GM18861 (cell line): Measurements from ENCODE around the gene FGD6.
"Not testable (repeated sequence)": the region's sequence is repeated elsewhere in the genome, so short reads cannot be mapped to it uniquely, and the experiment has no call there.

Source experiments
- ATAC-seq: cut with Tn5 transposase; IDR thresholded peaks from one replicate; pipeline ENCODE4 v1.9.1; 2021; ENCODE audit not compliant: unreplicated experiment

FGD6 gene

DNA sequence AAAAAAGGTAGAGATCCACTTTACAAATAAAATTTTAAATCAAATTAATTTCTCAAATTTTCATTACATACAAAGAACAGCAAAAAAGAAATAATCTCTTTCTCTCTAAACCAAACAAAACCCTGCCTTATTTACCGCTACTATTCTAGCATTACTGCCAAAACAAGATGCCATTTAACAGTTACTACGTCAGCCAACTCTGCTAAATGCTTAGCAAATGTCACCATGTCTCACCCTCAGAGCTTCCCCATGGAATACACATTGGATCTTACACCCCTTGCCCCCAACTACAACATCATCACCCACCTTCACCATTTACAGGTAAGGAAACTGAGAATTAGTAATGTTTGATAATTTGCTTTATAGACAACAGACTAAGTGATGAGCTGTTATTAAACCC lies 120.9 kb downstream of the FGD6 start:
- ATAC-seq = no peak

DNA sequence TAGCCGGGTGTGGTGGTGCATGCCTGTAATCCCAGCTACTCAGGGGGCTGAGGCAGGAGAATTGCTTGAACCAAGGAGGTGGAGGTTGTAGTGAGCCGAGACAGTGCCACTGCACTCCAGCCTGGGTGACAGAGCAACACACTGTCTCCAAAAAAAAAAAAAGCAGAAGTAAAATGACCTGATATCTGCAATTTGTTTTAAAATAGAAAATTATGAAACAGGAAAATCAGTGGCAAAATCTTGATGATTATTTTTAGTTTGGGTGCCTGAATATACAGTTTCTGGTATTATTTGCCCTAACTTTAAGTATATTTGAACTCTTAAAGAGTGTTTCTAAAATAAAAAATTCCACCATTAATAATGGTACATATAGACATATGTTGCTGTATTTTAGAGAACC lies 121.4 kb downstream of the FGD6 start:
- not testable (repeated sequence) for ATAC-seq

DNA sequence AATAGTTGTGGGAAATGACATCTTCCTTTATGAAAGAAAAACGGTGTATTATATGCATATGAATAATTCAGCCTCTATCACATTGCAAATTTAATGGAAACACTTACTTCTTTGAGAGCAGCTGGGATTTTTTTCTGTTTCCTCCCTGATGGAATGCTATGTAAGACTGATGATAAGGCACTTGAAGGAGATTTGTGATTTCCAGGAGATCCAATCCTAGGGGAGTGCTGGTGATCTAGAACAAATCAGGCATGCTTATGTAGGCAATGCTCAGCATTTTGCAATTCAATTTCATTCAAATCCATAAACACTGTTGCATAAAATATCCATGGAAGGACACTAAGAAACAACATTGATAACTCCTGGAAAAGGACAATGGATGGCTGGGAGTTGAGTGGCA lies 127.8 kb downstream of the FGD6 start:
- no peak for ATAC-seq

DNA sequence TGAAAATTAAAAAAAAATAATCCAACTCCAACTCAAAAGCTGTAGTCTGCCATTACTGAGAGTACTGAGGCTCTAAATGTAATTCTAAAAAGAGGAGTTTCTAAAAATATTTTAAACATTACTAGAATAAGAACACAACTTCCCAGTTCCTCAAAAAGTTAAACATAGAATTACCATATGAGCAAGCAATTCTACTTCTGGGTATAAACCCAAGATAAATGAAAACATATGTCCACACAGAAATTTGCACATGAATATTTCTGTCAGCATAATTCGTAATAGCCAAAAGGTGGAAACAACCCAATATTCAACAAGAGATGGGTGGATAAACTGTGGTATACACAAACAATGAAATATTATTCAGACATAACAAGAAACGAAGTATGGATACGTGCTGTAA lies 128.9 kb downstream of the FGD6 start:
- no peak for ATAC-seq

DNA sequence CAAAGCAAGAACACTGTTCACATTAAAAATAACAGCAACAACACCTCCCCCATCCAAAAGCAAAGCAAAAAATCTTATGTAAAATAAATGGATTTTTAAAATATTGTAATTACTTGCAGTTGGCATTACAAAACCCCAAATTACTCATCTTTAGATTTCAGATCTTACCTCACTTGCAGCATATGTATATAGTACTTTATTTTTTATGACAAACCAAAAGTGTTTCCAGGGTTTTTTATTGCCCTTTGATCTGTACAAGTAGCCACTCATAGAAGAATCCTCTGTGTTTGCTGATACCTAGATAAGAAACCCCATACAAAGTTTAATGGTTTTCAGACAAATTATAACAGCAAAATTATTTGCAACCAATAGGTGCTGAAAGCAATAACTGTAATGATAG lies 131.7 kb downstream of the FGD6 start:
- ATAC-seq = no peak

DNA sequence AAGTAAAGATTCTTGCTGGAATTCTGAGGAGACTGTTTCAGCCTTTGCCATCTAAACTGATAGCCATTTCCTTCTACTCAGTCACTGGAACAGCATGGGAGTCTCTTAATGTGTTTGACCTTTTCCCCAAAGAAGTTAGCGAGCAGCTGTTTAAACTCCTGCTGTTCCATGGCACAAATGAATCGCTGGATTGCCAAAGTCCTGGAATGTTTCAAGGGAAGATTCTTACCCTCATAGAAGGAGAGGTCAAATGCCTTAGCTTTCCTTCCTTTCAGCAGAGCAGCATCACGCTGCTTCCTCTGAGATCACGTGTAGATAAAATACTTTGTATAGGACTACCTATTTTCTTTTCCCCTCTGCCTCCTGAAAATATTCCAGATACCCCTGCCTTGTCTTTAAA lies 133.3 kb downstream of the FGD6 start:
- ATAC-seq = no peak

DNA sequence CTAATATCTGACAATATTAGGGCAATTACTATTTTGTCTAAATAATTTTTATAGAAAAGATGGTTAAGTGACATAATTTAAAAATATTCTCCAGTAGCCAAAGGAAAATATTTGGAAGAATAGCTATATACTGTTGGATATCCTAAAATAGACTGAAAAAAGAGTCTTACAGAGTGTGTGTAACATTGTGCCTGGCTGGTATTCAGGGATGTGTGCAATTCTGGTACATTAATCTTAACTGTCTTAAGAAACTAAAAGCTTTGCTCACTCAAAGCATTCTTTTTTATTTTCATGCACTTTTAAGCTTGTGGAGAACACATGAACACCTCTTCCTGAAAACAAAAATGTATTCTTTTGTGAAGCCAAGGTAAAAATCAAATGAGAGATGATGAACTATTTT lies 133.8 kb downstream of the FGD6 start:
- ATAC-seq = no peak

DNA sequence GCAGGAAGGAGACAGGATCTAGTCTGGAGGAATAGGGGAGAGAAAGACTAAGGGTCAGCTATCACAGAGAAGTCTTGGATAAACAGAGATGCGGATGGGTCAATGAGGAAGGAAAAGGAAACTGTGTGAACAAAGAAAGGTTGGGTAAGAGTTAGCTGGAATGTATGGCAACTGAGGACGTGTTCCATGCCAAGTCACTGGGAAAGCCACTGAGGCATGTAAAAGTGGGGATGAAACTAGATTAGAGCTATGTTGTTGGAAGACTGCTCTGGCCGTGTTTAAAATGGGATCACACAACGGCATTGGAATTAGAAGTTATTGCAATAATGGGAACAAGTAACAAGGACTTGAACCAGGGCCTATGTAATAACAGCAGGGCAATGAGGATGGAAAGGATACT lies 139.9 kb downstream of the FGD6 start:
- ATAC-seq = no peak

DNA sequence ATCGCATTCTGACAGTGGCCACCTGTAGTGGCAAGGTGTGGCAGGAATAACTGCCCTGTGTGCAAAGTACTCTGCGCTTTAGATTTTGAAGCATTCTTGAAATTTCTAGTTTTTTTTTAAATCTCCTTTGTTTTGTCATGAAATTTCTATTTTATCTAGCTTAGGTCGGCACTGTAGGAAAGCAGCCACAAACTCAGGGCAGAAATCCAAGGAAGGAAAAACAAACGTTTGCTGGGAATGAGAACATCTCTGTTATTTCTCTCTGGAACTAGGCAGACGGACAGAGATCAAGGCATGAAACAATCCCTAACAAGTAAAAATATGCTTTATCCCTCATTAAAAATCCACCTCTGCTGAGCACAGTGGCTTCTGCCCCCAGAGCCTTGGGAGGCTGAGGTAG lies 142.5 kb downstream of the FGD6 start:
- no peak for ATAC-seq

DNA sequence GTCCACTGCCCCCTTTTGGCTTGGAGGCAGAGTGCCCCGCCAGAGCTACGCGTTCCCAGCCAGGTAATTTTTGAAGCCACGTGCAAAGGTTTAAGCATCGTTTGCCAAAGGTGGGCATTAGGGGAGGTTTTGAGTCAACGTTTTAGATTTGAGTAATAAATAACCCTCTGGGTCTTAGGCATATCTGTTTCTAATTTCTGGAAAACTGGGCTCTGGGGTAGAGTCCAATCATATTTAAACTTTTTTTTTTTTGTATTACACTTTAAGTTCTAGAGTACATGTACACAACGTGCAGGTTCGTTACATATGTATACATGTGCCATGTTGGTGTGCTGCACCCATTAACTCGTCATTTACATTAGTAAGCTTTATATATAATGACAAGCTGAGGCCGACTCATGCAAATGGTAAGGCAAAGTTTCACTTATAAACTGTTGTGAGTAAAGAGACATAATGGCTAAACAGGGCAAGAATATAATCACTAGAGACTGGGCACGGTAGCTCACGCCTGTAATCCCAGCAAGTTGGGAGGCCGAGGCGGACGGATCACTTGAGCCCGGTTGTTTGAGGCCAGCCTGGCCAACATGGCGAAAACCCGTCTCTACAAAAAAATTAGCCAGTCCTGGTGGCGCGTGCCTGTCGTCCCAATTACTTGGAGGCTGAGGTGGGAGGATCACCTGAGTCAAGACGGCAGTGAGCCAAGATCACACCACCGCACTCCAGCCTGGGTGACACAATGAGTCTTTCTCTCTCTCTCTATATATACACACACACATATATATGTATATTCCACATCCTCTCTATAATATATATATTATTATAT lies 143.4 kb downstream of the FGD6 start:
- no peak for ATAC-seq

DNA sequence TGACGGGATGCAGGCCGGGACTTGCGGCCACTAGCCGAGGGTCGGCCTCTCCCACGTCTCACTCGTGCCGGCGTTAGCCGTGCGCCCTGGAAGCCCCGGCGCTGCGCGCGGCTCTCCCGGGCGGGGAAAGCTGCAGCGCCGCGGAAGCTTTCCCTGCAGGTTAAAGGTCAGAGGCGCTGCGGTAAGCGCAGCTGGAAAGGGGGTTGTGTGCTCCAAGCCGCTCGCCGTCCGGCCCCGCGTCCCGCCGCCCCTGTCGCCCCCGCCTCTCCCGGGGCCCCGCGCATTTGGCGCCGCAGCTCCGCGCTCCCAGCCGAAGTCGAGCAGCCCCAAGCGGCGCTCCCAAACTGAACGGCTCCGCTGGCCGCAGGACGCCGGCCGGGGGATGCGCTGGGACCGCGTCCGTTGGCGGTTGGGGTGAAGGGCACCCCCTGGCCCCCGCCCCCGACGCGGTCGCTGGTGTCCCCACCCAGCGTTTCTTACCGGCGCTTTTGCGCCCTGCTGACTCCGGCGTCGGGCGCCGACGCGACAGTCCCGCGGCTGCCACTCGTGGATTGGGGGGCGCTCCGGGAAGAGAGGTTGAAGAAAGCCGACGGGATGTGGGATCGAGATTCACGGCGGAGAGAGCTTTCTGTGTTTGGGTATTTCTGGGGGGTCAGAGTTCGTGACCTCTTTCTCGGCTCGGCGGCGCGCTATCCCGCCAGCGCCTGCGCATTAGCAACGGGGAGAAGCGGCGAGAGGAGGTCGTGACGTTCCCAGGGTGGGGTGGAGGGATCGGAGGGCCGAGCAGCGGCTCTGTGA lies 144.2 kb downstream of the FGD6 start, which contains the start of gene NR2C1:
NR2C1 (minus strand) TSS at position 719 of the 798 bp plus-strand sequence. CDS start 6,234 bp downstream, outside the sequence.
- peak; percentile 82 for ATAC-seq

DNA sequence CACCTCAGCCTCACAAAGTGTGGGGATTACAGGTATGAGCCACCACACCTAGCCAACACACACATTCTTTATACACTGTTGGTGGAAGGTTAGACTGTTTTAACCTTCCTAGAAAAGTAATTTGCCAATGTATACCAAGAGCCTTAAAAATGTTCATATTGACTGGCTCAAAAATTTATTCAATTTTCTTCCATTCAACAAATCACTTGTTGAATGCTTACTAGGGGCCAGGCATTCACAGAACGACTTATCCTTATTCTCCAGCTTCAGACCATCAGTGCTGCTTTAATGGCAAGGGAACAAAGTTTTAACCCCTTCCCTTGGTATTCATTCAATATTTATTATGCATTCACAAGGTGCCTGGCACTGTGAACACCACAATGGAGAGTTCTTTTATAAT lies 146.9 kb downstream of the FGD6 start:
- no peak for ATAC-seq

DNA sequence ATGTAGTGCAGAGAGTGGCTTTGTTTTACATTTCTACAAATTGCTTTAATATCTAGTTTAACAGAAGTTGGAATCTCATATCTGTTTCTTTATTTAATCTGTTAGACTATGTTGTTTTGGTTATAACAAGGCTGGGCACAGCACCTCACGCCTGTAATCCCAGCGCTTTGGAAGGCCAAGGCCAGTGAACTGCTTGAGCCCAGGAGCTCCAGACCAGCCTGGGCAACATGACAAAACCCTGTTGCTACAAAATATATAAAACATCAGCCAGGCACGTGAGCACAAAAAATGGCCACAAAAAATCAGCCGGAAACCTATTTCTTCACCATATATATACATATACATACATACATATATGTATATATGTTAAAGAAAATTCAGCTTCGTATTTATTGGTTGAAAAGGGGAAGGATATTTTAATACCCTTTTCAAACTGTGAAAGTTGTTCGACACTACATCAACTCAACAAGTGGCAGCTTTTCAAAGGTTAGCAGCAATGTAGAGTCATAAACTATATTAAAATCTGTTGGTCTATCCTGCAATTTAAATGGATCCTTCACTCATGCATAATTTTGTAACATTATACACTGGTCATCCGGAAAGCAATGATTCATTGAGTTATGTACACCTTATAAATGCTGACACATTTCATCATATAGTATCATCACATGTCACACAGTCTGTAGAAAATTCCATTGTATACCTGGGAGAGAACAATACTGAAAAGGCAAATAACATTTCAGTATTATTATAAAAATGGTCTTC lies 151.0 kb downstream of the FGD6 start:
- ATAC-seq = no peak

DNA sequence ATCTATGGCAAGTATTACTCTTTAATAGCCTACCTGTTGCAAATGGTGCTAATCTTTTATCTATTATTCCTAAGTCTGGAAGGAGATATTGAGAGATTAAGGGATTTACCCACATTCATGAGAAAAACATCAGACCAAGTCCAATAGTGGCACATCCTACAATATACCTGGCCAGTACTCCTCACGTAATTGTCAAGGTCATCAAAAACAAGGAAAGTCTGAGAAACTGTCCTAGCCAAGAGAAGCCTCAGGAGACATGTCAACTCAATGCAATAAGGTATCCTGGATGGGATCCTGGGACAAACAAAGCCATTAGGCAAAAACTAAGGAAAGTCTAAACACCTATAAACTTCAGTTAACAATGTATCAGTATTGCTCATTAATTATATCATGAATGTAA lies 156.3 kb downstream of the FGD6 start:
- ATAC-seq = no peak

DNA sequence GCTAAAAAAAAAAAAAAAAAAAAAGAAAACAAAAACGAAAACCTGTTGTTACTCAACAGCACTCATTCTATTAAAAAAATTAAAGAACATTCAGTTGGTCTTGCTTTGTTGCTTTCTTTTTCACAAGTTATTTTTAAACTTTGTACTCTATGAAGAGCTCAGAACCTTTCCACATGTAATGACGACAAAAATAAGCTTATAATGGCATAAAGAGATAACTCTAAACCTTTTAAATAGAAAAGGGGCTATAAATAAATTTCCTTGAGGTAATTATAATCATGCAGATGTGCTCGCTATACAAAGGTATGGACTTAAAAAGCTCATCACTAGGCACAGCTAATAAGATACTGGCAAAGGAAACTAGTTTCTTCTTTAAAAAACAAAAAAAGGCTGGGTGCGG lies 157.3 kb downstream of the FGD6 start:
- no peak for ATAC-seq

DNA sequence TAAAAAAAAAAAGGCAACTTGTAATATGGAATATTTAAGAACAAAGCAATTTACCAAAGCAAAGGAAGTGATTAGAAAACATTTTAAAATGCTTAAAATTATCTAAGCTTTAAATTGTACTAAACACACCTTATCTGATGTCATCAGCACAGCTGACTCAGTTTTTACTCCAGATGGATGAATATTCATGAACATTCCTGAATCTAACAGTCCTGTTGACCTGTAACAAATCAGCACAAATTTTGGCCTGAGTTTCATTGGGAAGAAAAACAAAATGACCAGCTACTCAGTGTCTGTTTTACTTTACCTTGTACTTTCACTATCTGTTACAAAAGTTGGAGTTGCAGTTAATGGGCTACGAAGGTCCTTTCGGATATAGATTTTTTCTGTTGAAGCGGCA lies 159.8 kb downstream of the FGD6 start:
- ATAC-seq = no peak

DNA sequence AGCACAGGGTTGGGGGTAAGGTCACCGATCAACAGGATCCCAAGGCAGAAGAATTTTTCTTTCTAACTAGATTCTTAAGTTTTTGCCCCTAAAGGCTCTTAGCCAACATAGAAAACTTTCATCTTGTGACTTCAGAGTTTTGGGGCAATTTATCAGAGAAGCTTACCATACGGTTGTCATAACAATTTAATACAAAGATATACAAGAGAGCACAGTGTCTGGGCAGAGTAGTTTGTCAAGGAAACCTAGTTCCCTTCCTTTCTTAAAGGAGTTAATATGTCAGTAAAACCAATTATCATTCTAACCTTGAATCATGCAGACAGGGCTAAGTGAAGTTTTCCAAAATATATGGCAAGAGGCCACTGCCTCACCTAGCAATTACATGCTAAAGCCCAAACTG lies 162.2 kb downstream of the FGD6 start:
- ATAC-seq = no peak

DNA sequence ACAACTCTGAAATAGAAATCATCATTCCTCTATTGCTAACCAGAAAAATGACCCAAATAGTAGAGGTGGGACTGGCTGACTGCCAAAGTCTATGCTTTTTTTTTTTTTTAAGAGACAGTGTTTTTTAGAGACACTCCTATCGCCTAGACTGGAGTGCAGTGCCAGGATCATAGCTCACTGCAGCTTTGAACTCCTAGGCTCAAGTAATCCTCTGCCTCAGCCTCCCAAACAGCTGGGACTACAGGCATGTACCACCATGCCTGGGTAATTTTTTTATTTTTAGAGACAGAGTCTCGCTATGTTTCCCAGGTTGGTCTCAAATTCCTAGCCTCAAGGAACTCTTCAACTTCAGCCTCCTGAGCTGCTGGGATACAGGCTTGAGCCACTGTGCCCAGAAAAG lies 163.1 kb downstream of the FGD6 start:
- ATAC-seq = no peak

DNA sequence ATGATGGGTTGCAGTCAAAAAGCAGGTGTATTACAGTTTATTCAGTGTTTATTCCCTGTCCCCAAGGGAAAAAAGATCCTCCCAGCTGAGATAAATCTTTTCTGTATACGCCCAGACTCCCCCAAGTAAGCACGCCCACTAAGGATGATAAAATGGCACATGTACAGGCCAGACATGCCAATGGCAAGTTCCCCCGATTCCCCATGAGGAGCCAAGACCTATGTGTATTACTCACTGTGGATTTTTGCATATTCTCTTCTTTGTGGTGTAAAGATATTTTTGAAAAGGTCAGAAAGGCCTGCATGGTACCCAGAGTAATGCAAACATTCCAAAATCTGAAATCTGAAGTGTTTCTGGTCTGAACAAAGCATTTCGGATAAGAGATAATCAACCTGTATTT lies 166.0 kb downstream of the FGD6 start:
- no peak for ATAC-seq

DNA sequence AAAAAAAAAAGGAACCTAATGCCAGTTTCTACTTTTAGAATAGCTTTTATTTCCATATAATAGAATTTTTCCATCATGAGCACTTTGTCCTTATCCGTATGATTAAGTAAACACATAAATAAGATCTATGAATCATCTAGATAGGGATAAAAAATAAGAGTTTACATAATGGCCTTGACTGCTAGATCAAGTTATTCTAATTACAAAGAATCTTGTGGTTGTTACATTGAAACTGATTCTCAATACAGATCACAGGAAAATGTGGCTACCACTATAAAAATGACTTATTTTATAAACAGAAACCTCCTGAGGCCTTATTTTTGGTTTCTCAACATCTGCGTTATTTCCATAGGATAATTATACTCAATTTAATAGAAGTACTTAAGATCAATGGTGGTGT lies 179.4 kb downstream of the FGD6 start:
- ATAC-seq = no peak

DNA sequence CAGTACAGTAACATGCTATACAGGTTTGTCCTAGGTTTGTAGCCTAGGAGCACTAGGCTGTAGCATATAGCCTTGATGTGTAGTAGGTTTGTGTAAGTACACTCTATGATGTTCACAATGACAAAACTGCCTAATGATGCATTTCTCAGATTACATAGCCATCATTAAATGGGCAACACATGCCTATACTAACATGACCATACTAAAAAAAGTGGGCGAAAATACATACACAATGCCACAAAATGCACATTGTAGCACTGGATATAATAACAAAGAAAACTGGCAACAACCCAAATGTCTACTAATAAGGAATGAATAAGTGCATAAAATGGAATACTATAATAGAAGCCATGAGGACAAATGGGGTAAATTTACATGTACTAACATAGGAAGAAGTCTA lies 182.5 kb downstream of the FGD6 start:
- ATAC-seq = no peak
